ENCODE measurements around the gene CACFD1.
A peak's percentile ranks its signal among the peaks of the same experiment; 100 is the strongest.

CACFD1 gene

GRCh38 chr9:133484671-133485437 is 25.1 kb downstream of the CACFD1 start:
- no peak for ATAC-seq

- peak; percentile 25 to 38 for ATAC-seq
These were observed 25.9 kb downstream of the CACFD1 start for GRCh38 chr9:133485531-133486260.

- no peak for ATAC-seq
These were observed 27.6 kb downstream of the CACFD1 start for GRCh38 chr9:133487331-133487725.

GRCh38 chr9:133488686-133489252 is 29.0 kb downstream of the CACFD1 start:
- ATAC-seq = no peak

GRCh38 chr9:133489253-133490190 is 29.7 kb downstream of the CACFD1 start:
- ATAC-seq = no peak

GRCh38 chr9:133490201-133490681 is 30.5 kb downstream of the CACFD1 start:
- no peak for ATAC-seq

- no peak for ATAC-seq
These were observed 31.3 kb downstream of the CACFD1 start for GRCh38 chr9:133490865-133491655.

DNA sequence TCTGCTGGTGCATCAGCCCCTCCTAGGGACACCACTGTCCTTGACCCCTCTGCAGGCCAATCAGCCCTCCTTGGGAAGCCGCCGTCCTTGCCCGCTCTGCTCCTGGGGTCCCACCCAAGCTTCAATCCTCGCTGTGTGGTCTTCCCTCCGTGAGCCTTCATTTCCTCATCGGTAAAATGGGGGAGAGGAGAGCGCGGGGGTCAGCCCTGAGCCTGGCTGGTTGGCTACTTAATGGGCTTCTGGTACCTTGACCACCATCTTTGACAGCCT is 31.8 kb downstream of the CACFD1 start:
- no peak for ATAC-seq

DNA sequence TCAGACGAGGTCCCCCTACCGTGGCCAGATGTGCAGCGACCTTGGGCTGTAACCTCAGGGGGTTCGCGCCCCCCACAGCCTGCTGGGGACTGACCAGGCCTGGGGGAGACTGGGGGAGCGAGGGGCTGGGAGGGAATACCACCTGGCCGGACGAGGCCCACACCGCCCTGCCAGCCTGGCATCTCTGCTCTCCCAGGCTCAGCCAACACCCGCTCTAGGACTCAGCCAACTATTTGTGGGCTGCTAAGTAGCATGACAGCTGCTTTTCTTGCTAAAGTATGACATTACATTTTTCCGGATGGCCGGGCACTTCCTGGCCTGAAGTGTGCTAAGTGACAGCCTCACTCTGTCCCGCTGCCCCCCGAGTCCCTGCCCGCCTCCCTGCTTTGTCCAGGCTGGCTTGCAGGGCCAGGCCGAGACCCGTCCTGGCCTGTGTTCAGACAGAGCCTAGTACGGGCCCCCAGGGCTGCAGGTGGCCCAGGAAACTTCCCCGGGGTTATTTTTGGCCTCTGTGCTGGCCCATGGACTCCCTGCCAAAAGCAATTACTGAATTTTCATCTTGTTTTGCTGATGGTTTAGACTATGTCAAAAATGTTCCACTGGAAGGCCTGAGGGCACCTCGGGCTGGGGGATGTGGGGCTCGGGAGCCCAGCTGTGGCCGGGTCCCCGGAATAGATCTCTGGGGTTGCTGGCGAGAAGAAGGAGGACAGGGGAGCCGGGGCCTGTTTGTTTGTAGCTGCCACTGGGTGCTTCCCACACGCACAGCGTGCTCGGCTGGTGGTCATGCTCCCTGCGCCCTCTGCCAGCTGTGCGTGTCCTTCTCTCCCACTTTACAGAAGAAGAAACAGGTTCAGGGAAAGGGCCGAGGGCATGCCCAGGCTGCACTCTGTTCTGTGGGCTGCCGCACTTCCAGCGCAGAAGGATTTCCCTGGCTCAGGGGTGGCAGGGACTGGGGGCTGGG is 32.6 kb downstream of the CACFD1 start:
- ATAC-seq = no peak

DNA sequence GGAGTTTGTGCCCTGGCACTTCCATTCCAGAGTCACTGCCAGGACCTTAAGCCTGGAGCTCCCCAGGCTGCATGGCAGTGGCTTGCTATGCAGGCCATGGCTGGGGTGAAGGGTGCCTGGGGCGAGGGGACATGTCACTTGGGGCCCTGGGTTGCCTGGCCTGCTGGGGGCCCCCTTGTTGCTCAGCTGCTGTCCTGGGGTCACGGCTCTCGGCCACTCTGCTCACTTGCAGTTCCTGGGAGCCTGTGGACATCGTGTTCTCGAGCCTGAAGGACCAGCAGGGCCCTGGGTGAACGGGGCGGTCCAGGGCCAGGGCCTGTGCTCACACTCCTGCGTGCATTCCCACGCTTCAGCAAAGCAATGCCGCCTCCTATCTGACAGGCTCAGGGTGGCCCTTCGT is 33.6 kb downstream of the CACFD1 start:
- ATAC-seq = no peak

DNA sequence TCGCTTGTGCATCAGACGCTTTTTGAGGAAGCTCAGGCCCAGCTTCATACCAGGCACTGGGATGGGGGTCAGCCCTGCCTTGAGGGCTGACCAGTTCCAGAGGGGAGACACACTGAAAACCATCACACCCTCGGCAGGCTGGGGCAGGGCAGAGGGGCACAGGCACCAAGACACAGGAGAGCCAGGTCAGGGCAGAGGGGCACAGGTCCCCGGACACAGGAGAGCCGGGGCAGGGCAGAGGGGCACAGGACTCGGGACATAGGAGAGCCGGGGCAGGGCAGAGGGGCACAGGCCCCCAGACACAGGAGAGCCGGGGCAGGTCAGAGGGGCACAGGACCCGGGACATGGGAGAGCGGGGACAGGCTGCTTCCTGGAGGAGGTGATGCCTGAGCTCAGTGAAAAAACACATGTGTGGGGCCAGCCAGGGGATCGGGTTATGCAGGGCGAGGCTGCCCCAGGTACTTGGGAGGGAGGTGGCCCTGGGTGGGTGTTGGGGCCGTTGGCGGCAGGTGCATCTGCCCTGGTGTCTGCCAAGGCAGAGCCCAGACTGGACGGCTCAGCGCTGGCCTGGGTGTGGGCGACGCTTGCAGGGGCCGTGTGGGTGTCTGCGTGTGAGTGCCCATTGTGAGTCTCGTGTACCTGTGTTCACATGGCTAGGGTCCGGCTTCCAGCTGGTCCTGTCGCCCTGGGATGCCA is 34.2 kb downstream of the CACFD1 start:
- ATAC-seq = no peak

DNA sequence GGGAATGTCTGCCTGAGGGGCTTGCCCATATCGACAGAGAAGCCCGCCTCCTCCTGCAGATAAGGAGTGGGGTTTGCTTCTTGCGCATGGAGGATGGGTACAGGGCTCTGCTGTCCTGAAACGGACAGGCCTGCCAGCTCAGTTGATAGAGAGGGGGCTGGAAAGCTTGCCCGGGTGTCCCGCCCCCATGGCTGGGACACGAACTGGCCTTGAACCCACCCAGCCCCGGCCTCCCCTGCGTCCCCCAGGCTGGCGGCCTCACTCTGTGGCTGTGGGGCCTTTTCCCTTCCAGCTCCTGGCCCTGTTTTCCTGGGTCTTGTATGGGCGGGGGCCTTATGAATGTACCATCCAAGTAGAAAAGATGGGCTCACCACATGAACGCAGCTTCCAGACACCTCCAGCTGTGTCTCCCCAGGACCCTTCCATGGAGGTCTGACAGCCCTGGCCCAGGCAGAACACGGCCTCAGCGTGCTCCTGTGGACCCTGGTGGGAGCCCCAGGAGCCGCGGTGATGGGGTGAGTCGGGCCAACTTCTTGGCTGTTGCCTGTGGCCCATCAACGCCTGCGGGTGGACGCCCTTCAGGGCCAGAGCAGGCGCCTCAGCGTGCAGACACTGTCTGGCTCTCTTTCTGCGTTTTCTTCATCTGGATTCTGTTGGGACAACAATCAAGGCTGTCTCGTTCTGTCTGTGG is 35.0 kb downstream of the CACFD1 start:
- ATAC-seq = no peak

- ATAC-seq = no peak
These were observed 35.8 kb downstream of the CACFD1 start for GRCh38 chr9:133495327-133496293.

DNA sequence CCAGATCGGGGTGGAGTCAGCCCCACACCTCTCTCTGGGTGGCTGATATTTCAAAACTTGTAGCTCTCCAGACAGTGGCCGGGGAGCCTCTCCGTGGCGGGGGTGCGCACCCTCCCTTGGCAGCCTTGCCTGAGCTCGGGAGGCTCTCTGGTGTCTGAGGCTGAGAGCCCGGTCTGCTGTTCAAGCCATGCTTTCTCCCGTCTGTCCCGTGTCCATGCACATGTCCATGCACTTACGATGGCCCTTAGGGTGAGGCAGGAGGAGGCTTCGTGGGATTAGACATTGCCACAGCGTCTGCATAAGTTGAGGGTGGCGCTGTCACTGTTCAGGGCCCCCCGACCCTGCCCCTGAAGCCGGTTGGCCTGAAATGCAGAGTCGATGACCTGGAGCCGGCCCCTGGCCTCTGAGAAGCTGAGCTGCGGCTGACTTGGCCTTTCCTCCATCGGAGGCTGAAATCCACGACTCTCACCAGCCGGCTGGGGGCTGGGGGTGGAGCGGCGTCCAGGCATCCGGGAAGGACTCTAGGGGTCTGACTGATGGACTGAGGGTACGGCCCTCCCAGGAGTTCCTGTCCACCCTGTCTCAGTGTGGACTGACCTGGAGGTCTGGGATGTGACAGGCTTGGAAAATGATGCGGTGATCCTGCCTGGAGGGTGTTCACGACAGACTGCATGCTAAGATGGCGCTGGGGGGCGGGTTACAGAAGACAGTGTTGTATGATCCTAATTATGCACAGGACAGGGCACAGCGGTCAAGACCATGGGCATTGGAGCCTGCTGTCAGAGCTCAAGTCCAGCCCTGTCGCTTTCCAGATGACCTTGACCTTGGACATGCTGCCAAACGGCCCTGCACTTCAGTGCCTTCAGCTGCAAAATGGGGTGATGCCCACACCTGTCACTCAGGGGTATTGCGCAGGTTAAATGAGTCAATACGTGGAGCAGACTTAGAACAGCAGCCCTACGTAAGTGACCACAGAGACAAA is 37.4 kb downstream of the CACFD1 start:
- ATAC-seq = no peak

DNA sequence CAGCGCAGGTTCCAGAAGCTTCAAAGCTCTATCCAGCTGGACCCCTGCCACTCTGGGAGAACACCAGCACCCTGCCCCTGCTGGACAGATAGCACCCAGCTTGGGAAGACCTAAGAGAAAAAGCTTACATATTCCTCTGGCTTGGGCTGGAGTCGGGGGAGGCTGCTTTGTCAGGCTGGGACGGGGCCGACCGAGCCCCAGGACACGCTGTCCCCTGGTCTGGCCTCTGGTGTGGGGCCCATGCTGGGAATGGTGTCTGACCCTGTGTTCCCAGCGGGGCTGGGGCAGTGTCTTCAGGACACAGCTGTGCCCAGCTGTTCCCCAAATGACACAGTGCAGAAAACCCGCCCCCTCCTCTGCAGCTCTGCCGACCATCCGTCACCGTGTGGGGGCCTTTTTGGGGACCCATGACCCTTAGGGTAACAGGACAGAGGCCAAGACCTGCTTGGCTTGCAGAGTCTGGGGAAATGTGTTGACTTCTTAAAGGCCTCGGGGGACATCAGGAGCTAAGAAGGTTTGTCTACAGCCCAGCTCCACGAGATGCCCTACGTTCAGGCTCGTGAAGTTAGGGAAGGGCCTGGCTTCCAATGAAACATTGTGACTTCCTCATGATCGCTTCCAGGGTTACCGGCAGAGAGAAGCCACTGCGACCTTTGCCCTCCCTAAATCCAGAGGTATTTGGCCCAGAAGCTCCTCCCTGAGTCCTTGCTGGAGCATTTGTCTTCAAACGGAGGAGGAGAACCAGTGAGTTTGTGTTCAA is 39.5 kb downstream of the CACFD1 start:
- no peak for ATAC-seq

DNA sequence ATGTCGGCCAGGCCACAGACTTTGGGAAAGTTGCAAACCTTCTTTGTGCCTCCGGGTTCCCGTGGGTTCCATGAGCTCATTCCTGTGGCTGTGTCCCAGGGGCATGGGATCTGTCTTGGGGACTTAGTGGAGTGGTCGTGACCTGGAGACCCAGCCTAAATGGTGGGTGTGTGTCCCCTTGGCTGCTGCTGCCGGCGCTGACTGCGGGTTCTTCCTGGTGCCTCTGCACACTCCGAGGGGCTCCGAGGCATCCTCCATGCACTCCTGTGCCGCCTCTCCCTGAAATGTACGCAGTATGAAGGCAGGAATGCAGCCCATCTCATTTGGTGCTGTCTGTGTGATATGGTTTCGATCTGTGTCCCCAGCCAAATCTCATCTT is 40.1 kb downstream of the CACFD1 start:
- no peak for ATAC-seq

Measured in activated CD4-positive, CD25-positive, alpha-beta regulatory T cell treated with anti-CD3 and anti-CD28 coated beads, Interleukin-2, amount 50 U/mL, for 24 hours (primary cell).